Measurements from ENCODE around the gene GRIK5. TPM values are rescaled to one million over a fixed set of nuclear protein-coding genes. Genes with fewer than 3 reads are reported as not detected.
"Not testable (repeated sequence)": the region's sequence is repeated elsewhere in the genome, so short reads cannot be mapped to it uniquely, and the experiment has no call there.

GRIK5 gene
- polyA plus RNA-seq, 3 donors: 0.51 to 1.2 (median 0.79) TPM

GRCh38 chr19:41999071-41999877, 70.7 kb downstream of the GRIK5 start:
- no peak overlapping the region for H3K27ac ChIP-seq (ENCODE audit: low read depth, low read length)

GRCh38 chr19:41998246-41999020, 71.6 kb downstream of the GRIK5 start:
- no peak overlapping the region for H3K27ac ChIP-seq (ENCODE audit: low read depth, low read length)
- WGBS, 3 donors: 2 to 4% (median 3%) methylated on average over 20 to 64 of the region's 64 CpGs

More at GRCh38 chr19:41999071-41999877, 70.7 kb downstream of the GRIK5 start:
- WGBS, 3 donors: 9 to 33% (median 10%) methylated on average over 11 to 55 of the region's 55 CpGs

GRCh38 chr19:41997851-41998229, 72.2 kb downstream of the GRIK5 start:
- 2 to 7% (median 4%) methylated on average over 14 of the region's 14 CpGs for WGBS, 3 donors

GRCh38 chr19:41997121-41997850, 72.7 kb downstream of the GRIK5 start:
- H3K27ac ChIP-seq (ENCODE audit: low read depth, low read length): no peak overlapping the region
- 2 to 3% (median 2%) methylated on average over 32 to 35 of the region's 35 CpGs for WGBS, 3 donors

More at GRCh38 chr19:41997851-41998229, 72.2 kb downstream of the GRIK5 start:
- no peak overlapping the region for H3K27ac ChIP-seq (ENCODE audit: low read depth, low read length)

- no peak overlapping the region for H3K27ac ChIP-seq (ENCODE audit: low read depth, low read length)
- 35 to 43% (median 40%) methylated on average over 11 to 12 of the region's 12 CpGs for WGBS, 3 donors
These were observed 73.8 kb downstream of the GRIK5 start for GRCh38 chr19:41995959-41996797.

GRCh38 chr19:41994994-41995958, 74.7 kb downstream of the GRIK5 start:
- WGBS, 3 donors: 80 to 85% (median 81%) methylated on average over 19 of the region's 19 CpGs
- H3K27ac ChIP-seq (ENCODE audit: low read depth, low read length): no peak overlapping the region

- H3K27ac ChIP-seq (ENCODE audit: low read depth, low read length): no peak overlapping the region
- WGBS, 3 donors: 20 to 31% (median 25%) methylated on average over 9 to 13 of the region's 13 CpGs
These were observed 75.5 kb downstream of the GRIK5 start for GRCh38 chr19:41994521-41994971.

GRCh38 chr19:41993612-41994483, 76.2 kb downstream of the GRIK5 start, which contains the start of gene ATP1A3:
Gene ATP1A3, minus strand, starts transcription at chr19:41994230. Its CDS starts 154 bp downstream, at chr19:41994076.
- no peak within 1 kb of the TSS for H3K27ac ChIP-seq (ENCODE audit: low read depth, low read length)
- 1% methylated on average over 56 to 84 of the region's 84 CpGs for WGBS, 3 donors

GRCh38 chr19:41991925-41992569, 78.0 kb downstream of the GRIK5 start:
- 69 to 77% (median 75%) methylated on average over 11 of the region's 11 CpGs for WGBS, 3 donors
- H3K27ac ChIP-seq (ENCODE audit: low read depth, low read length): not testable (repeated sequence)

GRCh38 chr19:41991025-41991424, 79.0 kb downstream of the GRIK5 start:
- H3K27ac ChIP-seq (ENCODE audit: low read depth, low read length): no peak overlapping the region
- WGBS, 3 donors: 22 to 50% (median 45%) methylated on average over 15 of the region's 15 CpGs

- WGBS, 3 donors: 63 to 80% (median 70%) methylated on average over 2 of the region's 2 CpGs
- no peak overlapping the region for H3K27ac ChIP-seq (ENCODE audit: low read depth, low read length)
These were observed 79.4 kb downstream of the GRIK5 start for GRCh38 chr19:41990615-41991014.

- WGBS, 3 donors: 77 to 90% (median 88%) methylated on average over 4 of the region's 4 CpGs
- H3K27ac ChIP-seq (ENCODE audit: low read depth, low read length): no peak overlapping the region
These were observed 80.0 kb downstream of the GRIK5 start for GRCh38 chr19:41990028-41990427.

- 82 to 92% (median 85%) methylated on average over 8 to 9 of the region's 9 CpGs for WGBS, 3 donors
- no peak overlapping the region for H3K27ac ChIP-seq (ENCODE audit: low read depth, low read length)
These were observed 81.1 kb downstream of the GRIK5 start for GRCh38 chr19:41988947-41989346.

GRCh38 chr19:41987141-41987860, 82.7 kb downstream of the GRIK5 start:
- 74 to 89% (median 87%) methylated on average over 10 of the region's 10 CpGs for WGBS, 3 donors
- H3K27ac ChIP-seq (ENCODE audit: low read depth, low read length): no peak overlapping the region

- H3K27ac ChIP-seq (ENCODE audit: low read depth, low read length): no peak overlapping the region
- 87 to 92% (median 89%) methylated on average over 17 of the region's 17 CpGs for WGBS, 3 donors
These were observed 85.0 kb downstream of the GRIK5 start for GRCh38 chr19:41984961-41985360.

Data from adipose tissue (tissue), 3 donors.